GM13977 (cell line): ENCODE results near the gene RNF113A.

Source experiments
- DNase-seq: peaks from one replicate; pipeline ENCODE4 v3.0.0; 2012; ENCODE audit warnings: low spot score
- in situ Hi-C: fragments of 300-500 bp; cut with MboI; formaldehyde crosslinking; loops from one replicate; pipeline ENCODE4 v1.12.0; 2022; ENCODE audit warnings: low sequenced_read_pairs, low pct_unique_long_range_greater_than_20kb, mixed read lengths, inconsistent platforms; ENCODE audit not compliant: unreplicated experiment
- TF ChIP-seq, protein P1 (sequence below): IDR thresholded peaks from 2 replicates; pipeline ENCODE4 v1.5.1; 2012; ENCODE audit warnings: mild to moderate bottlenecking, control low read depth; ENCODE audit not compliant: insufficient read depth; ENCODE audit errors: extremely low read depth, missing control alignments

RNF113A gene

GRCh38 chrX:119880076-119880475, 8.5 kb upstream of the RNF113A start:
- DNase-seq = no peak
- TF ChIP-seq, protein P1, sequence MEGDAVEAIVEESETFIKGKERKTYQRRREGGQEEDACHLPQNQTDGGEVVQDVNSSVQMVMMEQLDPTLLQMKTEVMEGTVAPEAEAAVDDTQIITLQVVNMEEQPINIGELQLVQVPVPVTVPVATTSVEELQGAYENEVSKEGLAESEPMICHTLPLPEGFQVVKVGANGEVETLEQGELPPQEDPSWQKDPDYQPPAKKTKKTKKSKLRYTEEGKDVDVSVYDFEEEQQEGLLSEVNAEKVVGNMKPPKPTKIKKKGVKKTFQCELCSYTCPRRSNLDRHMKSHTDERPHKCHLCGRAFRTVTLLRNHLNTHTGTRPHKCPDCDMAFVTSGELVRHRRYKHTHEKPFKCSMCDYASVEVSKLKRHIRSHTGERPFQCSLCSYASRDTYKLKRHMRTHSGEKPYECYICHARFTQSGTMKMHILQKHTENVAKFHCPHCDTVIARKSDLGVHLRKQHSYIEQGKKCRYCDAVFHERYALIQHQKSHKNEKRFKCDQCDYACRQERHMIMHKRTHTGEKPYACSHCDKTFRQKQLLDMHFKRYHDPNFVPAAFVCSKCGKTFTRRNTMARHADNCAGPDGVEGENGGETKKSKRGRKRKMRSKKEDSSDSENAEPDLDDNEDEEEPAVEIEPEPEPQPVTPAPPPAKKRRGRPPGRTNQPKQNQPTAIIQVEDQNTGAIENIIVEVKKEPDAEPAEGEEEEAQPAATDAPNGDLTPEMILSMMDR = no peak
- in situ Hi-C loops = loop anchor here (25.0 kb wide), 1 partner anchor 368 kb away; no protein-coding TSS in a partner anchor

- in situ Hi-C loops = loop anchor here (25.0 kb wide), 1 partner anchor 366 kb away; no protein-coding TSS in a partner anchor
- TF ChIP-seq, protein P1 = no peak
- no peak for DNase-seq
Measured at GRCh38 chrX:119878740-119879139, 7.2 kb upstream of the RNF113A start.

- TF ChIP-seq, protein P1 = no peak
- in situ Hi-C loops = no loop called here
- no peak for DNase-seq
Measured at GRCh38 chrX:119871245-119871598, 311 bp downstream of the RNF113A start.

DNA sequence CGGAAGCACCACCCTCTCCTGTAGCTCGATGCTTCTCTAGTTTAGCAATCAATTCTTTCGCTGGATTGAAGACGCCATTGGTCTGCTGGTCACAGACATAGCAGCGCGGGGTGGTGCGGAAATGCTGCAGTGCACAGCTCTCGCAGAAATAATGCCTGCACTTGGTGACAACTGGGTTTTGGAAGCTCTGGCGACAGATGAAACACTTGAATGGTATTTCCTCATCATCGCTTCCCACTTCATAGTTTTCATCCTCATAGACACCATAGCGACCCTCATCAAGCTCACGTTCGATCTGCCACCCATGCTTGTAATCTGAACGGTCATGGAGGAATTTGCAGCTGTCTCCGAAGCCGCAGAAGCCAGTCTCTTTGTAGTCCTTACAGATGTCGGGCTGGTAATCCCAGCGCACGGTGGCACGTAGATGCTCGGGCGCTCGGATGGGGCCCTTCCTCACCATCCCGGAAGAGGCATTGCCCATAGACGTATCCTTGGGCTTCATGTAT, 854 bp downstream of the RNF113A start:
- DNase-seq = no peak
- in situ Hi-C loops = no loop called here
- TF ChIP-seq, protein P1 = no peak

DNA sequence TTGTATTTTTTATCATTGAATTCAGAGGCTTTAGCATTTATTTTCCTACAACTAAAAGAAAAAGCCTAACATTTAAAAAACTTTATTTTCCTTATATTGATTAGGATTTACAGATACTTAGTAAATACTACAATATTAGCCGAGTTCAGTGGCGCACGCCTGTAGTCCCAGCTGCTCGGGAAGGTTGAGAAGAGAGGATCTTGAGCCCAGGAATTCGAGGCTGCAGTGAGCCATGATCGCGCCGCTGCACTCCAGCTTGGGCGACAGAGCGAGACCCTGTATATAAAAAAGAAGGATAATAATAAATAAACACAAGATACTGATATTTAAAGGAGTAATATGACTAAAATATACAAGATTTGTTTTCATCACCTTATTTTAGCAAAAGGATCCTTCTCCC, 18.1 kb downstream of the RNF113A start:
- in situ Hi-C loops = no loop called here
- DNase-seq = no peak
- TF ChIP-seq, protein P1 = no peak

DNA sequence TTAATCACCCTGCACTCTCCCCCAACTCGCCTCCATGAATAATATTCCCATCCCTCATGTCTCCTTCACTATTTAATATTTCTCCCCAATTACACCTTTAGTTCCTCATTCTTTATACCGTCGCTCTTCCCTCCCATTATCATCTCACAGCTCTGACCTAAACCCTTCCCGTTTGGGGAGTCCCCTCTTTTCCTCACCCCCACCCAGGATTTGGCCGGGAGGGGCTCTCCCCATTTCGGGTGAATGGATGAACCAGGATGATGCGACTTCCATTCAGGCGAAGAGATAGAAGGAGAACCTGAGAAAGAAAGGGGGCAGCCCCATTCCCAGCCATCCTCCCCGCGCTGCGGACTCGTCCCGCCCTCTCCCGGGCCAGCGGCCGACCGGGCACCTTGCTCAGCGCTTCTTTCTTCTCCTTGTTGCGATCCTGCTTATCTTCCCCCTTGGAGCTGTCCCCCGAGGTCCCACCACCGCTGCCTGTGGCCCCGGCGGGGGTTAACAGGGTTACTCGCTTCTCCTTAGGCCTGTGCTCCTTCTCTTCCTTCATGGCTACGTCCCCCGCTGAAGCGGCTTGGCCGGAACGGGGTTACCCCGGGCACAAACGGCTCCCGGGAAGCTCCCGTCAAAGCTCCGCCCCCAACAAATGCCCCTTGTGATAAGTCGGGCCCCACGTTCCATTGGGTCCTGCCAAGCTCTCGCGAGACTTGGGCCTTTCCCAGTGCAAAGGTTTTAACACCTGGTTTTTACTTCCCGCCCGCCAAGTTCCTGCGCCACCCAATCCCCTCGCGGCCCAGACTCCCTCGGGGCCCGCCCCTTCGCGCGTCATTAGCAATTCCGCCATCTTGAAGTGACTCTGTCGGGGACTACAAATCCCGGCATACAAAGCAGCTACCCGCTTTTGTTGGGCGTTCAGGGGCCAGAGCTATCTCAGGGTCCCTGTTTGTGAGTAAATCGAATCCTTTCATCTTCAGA, 18.9 kb downstream of the RNF113A start, which contains the start of gene UPF3B:
Gene UPF3B (minus strand): TSS at position 582 of the 972 bp plus-strand sequence. CDS start 35 bp downstream, at position 547.
- TF ChIP-seq, protein P1 = no peak
- in situ Hi-C loops = no loop called here
- peak; percentile 88 for DNase-seq
